HG02678 (cell line): ENCODE data around the gene GOLGB1.
"Not testable (repeated sequence)": the region's sequence is repeated elsewhere in the genome, so short reads cannot be mapped to it uniquely, and the experiment has no call there.

ENCODE experiments used
- ATAC-seq: cut with Tn5 transposase; IDR thresholded peaks from one replicate; pipeline ENCODE4 v1.9.1; 2021; ENCODE audit warnings: mild to moderate bottlenecking, moderate library complexity; ENCODE audit not compliant: unreplicated experiment

GOLGB1 gene

DNA sequence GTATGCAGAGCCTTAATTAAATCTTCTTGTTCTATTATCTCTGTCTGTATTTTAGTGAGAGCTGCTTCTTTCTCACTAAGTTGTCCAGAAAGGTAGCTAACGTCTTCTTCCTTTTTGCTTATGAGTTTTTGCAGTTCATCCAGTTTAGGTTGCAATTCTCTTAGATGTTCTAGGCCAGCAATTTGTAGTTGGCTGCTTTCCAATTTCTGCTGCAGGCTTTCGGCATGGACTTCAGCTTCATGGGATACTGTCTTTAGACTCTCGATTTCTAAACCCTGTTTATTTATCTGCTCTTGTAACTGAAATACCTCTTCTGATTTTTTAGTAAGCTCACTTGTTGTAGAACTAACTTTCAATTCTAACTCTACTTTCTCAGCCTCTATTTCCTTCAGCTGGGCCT lies 53.4 kb downstream of the GOLGB1 start:
- ATAC-seq: no peak

DNA sequence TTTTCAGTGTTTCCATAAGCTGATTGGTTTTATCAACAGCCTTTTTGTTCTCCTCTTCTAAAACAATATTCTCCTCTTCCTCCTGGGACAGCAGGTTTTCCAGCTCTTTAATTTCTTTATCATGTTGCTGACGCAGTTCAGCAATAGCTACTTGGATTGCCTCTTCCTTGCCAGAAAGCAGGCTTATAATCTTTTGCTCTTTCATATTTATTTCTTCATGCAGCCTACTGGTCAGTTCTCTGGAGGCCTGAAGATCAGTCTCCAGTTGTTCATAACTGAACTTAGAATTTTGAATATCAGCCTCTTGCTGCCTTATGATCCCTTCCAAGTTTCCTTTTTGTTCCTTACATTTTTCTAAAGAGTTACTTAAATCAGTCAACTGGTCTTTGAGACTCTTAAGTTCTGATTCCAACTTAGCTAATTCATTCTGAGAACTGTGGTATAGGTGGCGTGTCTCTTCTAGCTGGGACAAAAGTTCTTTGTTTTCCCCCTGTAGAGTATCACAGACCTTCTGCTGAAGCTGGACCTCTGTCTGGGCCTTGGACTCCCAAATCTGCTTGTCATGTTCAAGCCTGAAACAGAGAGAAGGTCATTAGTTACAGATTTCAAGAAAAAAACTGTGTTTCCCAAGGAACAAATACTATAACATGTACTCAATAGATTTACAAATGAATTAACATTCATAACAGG lies 57.4 kb downstream of the GOLGB1 start:
- no peak for ATAC-seq

DNA sequence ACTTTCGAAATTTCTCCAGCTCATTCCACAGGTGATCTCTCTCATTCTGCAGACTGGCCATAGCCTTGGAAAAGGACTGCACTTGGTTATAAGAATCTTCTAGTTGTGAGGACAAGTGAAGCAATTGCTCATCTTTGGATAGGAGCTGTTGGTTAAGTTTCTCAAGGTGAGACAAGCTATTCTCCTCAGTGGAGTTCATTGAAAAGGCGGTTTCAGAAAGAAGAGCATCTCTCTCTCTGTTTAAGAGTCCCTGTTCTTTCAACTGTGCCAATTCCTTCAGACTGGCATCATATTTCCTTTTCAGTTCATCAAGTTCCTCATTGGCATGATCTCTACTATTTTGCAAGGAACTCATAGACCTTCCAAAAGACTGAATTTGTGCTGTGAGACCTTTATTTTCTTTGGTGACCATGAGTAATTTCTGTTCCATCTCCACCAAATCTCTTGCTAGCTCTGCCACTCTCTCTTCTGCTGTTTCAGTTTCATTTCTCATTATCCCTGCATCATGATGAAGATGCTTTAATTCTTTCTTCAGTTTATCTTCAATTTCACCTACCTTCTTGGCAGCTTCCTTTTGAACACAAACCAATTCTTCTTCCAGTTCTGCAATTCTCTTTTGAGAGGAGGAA lies 58.6 kb downstream of the GOLGB1 start:
- ATAC-seq: no peak

DNA sequence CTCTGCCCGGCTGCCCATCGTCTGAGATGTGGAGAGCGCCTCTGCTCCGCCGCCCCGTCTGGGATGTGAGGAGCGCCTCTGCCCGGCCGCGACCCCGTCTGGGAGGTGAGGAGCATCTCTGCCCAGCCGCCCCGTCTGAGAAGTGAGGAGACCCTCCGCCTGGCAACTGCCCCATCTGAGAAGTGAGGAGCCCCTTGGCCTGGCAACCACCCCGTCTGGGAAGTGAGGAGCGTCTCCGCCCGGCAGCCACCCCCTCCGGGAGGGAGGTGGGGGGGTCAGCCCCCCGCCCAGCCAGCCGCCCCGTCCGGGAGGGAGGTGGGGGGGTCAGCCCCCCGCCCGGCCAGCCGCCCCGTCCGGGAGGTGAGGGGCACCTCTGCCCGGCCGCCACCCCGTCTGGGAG lies 60.8 kb downstream of the GOLGB1 start:
- ATAC-seq: not testable (repeated sequence)

DNA sequence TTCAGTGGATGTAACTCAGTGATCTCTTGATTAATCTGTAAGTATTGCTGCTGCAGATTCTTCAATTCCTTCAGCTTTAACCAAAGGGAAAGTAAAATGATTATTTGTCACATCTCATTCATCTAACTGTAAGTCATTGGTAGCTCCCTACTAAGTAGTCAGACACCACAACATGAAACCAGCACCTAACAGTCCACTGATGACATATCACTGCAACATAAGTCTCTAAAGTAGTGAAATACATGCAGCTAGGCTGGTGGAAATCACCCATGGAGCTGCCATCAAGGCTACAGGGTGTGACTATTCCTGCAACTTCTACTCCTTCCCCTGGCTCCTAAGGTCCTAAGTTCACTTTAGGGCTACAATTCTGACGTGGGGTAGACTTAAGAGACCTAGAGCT lies 67.7 kb downstream of the GOLGB1 start:
- no peak for ATAC-seq

DNA sequence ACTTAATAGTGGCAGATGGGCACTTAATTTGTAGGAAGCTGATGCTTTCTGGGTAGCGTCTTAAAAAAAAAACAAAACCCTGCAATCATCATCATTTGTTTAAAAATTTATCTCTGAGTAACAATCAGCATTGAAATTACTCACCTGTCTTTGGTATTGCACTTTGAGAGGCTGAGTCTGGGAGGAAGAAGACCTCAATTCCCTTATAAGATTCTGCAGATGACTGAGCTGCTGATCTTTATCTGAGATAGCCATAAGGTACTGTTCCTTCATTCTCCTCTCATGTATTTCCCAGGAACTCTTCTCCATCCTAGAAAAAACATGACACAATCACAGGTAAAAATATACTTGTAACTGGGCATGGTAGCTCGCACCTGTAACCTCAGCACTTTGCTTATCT lies 72.4 kb downstream of the GOLGB1 start:
- ATAC-seq: no peak

DNA sequence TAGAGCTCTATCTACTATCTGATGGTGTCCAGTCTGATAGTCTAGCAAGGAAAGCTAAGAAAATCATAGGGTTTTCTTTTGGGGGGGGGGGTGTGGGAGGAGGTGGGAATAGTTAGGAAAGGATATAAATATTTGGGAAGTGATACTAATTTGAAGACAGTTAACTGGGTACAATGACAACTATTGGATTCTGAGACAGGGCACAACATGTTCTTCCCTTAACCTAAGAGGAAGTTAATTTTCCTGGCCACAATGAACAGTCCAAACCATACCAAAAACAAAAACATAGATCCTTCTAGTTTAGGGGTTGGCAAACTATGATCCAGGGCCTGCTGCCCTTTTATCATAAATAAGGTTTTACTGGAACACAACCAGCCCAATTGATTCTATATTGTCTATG lies 78.9 kb downstream of the GOLGB1 start:
- ATAC-seq: no peak

DNA sequence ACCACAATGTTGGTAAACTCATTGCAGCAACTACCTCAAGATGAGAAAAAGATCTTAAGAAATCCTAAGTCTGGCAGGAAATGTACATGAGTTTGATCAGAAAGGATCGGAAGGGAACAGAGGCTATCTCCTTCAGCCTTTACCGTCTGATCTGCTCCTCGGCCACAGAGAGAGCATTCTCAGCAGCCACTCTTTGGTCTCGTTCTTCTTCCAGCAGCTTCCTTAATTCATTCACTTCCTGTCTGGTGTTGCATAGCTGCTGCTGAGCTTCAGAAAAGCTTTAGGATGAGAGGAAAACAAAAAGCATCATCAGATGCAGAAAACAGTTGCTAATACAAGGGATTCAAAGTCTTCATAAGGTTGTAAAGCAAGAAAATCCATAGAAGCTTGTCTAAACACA lies 82.2 kb downstream of the GOLGB1 start:
- no peak for ATAC-seq

DNA sequence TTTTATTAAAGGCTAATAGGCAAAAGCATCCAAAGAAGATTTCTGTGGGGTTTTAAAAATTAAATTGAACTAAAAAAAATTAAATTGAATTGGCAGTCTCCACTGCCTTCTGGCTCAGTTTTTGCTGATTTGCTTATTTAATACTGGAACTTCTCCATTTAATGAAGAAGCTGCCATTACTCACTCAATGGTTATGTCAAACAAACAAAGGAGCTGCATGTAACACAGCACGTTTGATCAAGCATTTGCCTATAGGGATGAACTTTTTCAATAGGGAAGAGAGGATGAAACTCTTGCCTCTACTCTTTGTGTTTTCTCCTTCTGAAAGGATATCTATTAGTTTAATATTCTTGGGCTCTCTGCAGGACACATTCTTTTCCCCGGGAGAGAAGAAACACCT lies 84.1 kb downstream of the GOLGB1 start:
- ATAC-seq: no peak

DNA sequence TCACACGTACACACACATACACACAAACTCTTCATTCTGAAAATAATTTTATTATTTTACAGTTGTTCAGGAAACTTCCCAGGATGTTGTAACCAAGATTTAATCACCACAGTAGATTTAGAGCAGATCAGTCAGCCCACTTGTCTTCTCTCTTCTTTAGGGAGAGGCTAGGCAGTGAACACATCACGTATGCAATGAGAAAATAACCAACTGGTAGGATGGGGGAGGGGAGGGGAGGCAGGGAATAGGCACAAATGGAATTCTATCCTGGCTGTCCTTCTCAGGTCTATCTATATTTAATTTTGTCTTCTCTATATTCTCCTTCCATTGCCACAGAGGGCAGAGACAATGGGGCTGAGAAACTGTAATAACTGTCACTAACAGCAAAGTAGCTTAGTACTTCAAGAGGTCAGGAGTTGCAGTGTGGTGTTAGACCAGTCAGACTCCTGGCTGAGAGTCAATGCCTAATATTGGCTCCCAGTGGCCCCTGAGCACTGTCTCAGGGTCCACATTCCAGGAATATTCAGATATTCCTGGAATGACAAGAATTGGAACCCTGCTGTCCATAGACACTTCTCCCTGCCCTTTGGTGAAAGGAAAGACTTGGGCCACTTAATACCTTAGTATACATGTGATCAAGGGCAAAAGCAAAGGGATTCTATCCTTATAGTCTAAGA lies 86.2 kb downstream of the GOLGB1 start:
- no peak for ATAC-seq

DNA sequence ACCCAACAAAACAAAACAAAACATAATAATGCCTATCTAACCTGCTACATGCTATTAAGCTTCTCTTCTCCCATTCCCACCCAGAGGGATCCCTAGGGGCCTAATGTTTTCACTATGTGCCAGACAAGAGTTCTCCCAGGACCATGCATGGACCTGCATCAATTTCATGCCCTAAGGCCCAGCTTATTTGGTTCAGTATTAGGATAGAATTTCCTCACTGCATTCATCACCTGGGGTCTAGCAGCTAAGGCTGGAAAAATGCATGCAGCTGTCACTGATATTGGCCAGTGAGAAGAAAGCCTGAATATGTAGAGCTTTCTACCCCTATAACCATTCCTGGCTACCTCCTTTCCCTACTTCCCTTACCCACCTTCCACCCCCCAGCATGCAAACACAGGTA lies 86.8 kb downstream of the GOLGB1 start:
- no peak for ATAC-seq

DNA sequence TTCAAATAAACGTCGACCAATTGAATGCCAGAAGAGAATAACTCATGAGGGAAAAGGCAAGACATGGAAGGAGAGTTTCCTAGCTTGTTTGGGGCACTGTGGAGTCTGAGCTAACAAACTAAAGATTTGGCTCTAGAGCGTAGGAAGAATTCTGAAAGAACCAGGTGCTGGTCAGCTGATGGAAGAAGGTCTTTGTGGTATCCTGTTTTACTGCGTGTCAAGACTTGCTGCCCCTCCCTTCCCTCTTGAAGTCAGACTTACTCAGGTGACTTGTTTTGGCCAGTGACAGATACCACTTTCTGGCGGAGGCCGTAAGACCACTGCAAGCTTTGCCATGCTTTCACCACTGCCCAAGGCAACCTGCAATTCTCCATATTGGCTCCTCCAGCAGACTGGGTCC lies 88.2 kb downstream of the GOLGB1 start:
- ATAC-seq: no peak

DNA sequence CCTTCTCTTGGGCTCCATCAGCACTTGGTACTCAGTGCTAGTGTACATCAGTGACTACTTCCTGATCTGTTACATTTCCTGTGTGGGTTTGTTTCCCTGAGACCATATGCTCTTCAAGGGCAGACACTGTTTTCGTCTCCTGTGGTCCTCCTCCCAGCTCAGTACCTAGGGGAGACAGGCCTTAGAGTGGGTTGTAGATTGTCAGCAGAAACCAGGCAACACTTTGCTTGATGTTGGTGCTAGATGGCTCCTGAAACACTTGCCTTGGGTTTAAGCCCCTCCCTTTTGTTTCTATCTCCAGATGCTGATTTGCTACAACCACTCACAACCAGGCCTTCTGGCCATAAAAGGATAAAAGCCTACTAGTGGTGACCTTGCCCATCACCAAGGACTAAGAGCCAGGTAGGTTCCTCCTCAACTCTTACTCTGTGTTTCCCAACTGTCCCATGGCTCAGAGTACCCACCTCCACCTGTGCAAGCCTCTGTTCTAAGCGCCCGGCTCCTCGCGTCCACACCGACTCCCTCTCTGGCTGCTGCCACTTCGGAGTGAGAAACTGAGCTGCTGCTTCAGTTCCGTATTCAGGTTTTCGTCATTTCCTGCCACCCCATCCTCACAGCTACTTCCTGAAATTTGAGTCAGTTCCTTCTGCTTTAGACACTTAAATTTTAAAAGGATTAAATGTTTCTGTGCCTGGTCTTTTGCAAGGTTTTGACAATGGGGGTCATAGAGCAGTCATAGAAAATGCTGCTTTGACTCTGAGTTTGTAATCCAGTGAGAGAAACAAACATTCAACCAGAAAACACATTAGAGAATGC lies 89.0 kb downstream of the GOLGB1 start, which contains the start of gene HCLS1:
Gene HCLS1, minus strand, starts transcription at position 548 of the 816 bp plus-strand sequence. CDS start 2,556 bp downstream, outside the sequence.
- ATAC-seq: peak; percentile 83

DNA sequence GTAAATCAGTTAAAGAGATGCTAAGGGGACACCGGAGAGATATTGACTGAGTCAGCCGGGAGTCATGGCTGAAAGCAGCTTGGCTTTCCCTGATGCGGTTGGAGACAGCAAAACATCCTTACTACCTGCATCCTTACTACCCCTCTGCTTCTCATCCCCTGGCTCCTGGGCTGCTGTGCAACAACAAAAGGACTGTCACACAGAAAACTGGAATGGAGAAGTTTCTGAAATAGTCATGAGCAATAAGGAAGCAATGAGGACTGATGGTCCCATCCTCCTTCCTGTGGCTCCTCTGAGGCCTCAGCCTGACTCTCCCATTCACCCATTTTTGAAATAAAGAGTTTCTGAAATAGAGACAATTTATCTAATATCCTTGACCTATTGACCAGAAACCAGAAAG lies 90.0 kb downstream of the GOLGB1 start:
- no peak for ATAC-seq

DNA sequence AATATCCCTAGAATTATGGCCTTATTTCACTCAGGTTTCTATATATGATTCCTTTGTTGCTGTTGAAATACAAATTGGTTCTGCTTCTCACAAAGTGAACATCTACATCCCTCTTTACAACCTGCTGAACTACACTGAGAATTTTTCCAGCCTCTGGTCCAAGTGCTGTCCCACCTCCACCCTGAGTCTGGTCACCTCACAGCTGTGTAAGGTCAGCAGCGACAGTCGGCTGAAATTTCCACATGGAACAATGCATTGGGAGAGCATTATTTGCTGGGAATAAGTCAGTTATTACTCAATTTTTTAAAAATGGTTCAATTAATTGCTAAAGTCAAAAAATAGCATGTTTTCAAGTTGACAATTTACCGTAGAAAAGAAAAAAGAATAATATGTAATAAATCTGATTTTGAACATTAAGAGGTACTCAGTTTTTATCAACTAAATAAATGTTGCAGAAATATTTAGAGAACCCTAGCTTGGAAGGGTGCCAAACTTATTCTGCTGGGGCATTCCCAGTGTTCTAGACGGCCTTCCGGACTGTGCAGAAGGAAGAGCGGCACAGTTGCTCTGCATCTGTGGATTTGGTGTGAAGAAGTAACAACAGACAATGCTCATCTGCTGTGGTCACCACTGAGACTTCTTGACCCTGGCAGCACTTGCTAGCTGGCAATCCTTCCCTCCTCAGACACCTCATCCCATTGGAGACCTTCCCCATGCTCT lies 90.7 kb downstream of the GOLGB1 start:
- no peak for ATAC-seq

DNA sequence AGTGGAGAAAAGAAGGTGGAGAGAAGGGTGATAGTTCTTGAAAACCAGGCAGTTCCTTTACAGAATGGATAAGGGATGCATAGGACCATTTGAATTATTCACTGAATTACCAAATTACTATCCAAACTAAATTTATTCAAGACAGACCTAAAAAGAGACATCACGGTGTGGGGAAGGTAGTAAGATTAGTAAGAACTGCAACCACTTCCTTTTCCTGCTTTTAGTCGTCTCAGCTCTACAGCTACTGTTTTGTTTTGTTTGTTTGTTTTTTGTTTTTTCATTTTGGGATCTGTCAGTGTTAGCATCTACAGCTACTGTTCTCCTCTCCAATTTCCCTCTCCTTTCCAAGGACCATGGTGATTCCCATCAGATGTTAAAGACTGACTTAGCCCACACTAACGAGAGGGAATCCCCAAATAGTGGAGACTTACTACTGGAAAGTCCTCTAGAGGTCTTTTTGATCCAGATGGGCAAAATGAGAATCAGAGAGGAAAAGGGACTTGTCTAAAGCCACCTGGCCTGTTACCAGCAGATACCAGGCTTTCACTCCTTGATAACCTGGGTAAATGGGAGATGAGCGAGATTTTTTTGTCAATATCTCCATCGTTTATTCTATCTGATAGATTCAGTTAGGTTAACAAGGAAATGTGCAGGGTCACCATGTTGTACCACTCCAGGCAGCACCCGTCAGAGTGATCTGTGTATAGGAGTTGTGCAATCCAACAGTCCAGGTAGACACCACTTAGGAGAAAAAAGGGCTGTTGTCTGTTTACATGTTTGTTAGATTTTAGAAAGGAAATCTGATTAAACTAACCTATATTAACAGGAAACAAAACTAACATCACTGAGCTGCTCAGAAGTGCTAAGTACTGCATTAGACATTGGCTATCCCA lies 94.8 kb downstream of the GOLGB1 start:
- peak; percentile 80 for ATAC-seq

DNA sequence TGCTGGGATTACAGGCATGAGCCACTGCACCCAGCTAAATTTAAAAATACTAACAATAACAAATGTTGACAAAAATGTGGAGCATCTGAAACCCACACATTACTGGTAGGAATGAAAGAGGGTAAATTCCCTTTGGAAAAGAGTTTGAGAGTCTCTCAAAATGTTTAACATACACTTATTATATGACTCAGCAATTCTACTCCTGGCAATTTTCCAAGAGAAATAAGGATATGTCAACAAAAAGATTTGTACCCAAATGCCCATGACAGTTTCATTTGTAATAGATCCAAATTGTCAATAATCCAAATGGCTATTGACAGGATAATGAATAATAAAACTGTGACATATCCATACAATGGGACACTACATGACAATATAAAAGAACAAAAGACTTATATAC lies 97.9 kb downstream of the GOLGB1 start:
- no peak for ATAC-seq

DNA sequence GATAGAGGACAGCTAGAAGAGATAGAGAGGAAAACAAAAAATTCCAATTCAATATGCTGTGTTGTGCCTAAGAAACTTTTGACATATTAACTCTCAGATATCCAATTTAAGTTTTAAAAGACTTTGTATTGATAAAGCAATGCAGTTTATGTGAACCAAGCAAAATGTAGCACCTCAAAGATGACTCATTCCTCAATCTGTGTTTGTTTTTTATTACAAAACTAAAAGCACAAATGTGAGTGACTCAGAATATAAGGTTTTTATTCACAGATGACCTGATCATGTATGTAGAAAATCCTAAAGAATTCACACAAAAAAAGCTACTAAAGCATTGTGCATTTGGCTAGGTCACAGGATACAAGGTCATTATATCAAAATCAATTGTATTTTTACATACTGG lies 99.9 kb downstream of the GOLGB1 start:
- no peak for ATAC-seq

DNA sequence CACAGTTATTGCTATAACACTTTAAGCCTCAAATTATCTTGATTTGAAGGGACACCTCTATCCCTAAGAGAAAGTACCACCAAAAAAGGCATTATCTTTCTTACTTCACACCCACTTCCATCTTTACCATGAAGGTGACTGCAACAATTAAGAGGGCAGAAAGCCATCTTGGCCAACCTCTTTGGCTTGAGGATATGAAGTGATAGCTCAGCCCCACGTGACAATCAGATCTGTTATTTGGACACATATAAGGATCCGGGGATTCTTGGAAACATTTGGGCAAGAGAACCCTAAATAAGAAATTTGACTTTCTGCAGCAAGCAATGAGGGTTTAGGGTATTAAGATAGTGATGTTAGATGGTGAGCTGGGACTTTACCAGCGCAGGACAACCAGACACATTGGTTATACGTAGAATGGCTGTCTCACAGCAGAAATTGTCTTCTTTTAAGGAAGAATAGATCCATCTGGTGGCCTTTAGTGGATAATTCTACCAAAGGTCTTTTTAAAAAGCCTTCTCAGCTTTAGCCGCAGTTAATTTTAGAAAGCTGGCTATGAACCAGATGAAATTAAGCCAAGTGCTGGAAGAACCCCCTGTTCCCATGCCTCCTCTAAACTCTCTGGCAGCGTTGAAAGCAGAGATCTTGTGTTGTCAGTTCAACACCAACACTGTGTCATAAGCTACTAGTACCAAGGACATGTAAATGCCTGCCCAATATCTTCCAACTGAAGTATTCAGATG lies 101.2 kb downstream of the GOLGB1 start:
- no peak for ATAC-seq
